ENCODE data around the gene ATP6V1C2.

ATP6V1C2 gene

DNA sequence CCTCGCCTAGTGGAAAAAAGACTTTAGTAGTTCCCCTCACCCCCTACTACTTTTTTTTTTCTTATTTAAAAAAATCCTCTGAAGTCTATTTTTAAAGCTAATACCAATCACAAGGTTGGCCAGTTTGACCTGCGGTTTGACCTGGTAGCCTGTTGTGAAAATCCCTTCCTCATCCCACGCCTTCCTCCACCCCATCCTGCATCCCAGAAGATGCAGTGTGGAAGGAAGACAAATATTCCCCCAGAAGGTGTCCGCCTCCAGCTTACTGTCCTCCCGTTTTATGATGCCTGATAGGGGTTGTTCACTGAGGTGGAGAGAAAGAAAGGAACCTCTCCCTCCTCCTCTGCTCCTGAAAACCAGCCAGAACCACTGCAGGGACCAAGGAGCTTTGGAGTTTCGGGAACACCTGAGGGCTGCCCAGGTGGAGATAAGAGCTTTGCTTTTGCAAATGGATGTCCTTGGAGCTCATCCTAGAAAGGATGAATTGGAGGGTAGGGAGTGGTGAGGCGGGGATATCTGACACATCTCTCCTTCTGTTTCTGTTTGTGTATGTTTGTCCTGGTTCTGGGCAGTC, 909 bp downstream of the ATP6V1C2 start:
- no peak for DNase-seq (ENCODE audit: low read depth)
- TF ChIP-seq, protein P1, sequence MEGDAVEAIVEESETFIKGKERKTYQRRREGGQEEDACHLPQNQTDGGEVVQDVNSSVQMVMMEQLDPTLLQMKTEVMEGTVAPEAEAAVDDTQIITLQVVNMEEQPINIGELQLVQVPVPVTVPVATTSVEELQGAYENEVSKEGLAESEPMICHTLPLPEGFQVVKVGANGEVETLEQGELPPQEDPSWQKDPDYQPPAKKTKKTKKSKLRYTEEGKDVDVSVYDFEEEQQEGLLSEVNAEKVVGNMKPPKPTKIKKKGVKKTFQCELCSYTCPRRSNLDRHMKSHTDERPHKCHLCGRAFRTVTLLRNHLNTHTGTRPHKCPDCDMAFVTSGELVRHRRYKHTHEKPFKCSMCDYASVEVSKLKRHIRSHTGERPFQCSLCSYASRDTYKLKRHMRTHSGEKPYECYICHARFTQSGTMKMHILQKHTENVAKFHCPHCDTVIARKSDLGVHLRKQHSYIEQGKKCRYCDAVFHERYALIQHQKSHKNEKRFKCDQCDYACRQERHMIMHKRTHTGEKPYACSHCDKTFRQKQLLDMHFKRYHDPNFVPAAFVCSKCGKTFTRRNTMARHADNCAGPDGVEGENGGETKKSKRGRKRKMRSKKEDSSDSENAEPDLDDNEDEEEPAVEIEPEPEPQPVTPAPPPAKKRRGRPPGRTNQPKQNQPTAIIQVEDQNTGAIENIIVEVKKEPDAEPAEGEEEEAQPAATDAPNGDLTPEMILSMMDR (conservative IDR thresholded peaks at IDR 0.05; ENCODE audit: low read depth, low read length) = no peak
- no peak overlapping the region for H3K4me3 ChIP-seq (ENCODE audit: low read depth, low read length)

DNA sequence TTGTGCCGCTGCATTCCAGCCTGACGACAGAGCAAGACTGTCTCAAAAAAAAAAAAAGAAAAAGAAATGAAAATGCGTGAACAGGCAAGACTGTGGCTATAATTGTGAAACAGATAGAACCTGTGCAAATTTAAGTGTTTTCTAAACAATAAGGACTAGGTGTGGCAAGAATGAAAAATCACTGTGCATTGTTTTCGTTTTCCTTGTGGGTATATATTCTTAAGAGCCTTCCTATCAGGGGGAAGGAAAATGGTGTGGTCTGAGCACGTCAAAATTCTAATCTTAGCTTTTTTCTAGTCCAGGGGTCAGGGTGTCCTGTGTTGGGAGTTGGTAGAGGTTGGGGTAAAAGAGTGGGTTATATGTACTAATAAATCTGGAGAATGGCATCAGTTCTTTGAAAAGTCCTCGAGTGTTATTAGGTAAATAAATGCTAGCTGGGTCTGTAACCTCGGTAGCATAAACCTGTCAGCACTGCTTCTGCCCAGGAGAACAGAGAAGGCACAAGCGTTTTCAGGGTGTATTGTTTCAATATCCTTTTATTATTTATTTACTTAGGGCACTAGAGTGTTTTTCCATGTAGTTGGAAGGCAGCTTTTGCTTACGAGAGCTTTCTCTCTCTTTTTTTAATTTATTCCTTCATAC, 11.6 kb downstream of the ATP6V1C2 start:
- no peak overlapping the region for H3K4me3 ChIP-seq (ENCODE audit: low read depth, low read length)
- TF ChIP-seq, protein P1 (conservative IDR thresholded peaks at IDR 0.05; ENCODE audit: low read depth, low read length) = no peak
- no peak for DNase-seq (ENCODE audit: low read depth)

DNA sequence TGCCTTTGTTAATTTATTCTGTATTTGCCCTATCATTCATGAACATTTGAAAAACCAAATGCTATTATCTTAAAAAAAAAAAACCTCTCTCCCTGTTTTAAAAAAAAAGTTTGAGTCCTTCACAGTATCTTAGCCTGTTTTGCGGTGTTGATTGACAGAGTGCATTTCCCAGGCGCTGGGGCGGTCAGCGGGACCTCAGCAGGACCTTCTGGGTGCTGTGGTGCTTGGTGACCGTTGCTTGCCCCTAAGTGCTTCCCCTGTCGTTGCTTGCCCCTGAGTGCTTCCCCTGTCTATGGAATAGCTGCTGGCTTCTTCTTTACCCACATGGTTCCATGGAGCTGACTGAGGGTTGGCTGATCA, 12.1 kb downstream of the ATP6V1C2 start:
- TF ChIP-seq, protein P1 (conservative IDR thresholded peaks at IDR 0.05; ENCODE audit: low read depth, low read length) = no peak
- H3K4me3 ChIP-seq (ENCODE audit: low read depth, low read length) = no peak overlapping the region
- no peak for DNase-seq (ENCODE audit: low read depth)

DNA sequence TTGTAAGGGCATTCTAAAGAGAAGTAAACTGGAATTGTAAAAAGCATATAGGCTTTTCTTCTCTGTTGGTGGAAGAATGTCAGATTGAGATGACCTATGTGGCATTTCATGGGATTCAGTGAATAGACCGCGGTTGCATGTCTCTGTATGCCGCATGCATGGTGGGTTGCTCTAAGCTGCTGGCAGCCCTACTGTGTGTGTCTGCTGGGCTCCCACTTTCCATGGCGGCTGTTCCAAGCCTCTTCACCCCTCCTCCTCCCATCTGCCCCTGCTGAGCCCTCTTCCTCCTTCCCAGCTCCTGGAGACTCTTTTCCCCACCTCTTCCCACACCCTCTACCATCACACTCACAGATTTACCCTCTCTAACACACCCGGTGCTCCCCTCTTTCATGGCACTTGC, 12.6 kb downstream of the ATP6V1C2 start:
- TF ChIP-seq, protein P1 (conservative IDR thresholded peaks at IDR 0.05; ENCODE audit: low read depth, low read length) = no peak

DNA sequence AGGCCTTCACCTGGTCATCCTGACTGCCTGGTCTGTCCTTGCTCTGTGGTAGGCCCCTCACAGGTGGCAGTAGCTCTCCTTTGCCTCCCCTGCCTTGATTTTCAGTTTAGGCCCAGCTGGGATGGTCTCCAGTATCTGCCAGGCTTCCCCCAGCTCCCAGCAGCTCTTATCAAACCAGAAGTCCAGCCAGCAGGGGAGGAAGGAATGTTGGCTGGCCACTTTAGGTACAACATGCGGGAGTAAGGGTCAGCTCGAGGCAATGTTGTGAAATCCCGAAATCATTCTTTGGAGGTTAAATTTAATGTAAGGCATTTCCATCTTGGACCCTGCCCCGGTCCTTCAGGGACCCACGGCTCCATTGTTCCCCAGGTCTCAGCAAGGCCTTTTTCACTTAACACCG, 16.8 kb downstream of the ATP6V1C2 start:
- no peak for DNase-seq (ENCODE audit: low read depth)
- TF ChIP-seq, protein P1 (conservative IDR thresholded peaks at IDR 0.05; ENCODE audit: low read depth, low read length) = no peak
- no peak overlapping the region for H3K4me3 ChIP-seq (ENCODE audit: low read depth, low read length)

More for the DNA sequence above, 12.6 kb downstream of the ATP6V1C2 start:
- DNase-seq (ENCODE audit: low read depth) = no peak
- H3K4me3 ChIP-seq (ENCODE audit: low read depth, low read length) = no peak overlapping the region

DNA sequence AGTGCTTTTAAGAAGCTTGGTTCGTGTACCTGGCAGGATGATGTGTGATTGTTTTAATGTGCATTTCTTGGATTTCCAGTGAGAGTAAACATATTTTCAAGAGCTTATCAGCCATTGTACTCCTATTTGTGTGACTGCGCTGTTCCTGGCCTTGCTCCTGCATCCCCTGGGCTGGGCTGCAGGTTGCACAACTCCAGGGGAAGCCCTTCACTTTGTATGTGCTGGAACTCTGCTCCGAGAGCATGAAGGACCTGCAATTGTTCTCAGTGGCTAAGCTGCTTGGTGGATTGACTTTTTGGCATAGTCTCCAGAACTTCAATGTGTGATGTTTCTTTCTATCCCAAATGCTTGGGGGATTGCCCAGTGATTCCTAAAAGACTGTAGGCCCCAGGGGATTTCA, 18.8 kb downstream of the ATP6V1C2 start:
- TF ChIP-seq, protein P1 (conservative IDR thresholded peaks at IDR 0.05; ENCODE audit: low read depth, low read length) = no peak
- H3K4me3 ChIP-seq (ENCODE audit: low read depth, low read length) = no peak overlapping the region
- DNase-seq (ENCODE audit: low read depth) = no peak

DNA sequence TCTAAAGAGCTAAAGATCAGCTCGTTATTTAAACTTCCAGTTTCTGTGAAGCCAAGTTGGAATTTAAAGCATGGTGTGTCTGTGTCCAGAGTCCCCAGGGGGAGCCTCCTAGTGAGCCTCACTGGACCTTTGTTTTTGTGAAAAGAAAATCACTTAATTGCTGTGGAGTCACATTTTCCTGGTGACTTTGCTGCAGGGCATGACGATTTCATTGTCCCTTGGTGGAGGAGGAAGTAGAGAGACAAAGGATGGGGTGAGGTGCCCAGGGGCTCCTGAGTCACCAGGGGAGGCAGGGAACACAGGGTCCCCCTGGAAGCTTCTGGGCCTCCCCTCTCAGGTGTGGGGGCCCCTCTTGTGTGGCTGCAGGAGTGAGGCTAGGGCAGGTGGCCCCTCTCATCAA, 19.7 kb downstream of the ATP6V1C2 start:
- TF ChIP-seq, protein P1 (conservative IDR thresholded peaks at IDR 0.05; ENCODE audit: low read depth, low read length) = no peak
- DNase-seq (ENCODE audit: low read depth) = no peak
- no peak overlapping the region for H3K4me3 ChIP-seq (ENCODE audit: low read depth, low read length)

Measured in choroid plexus epithelial cell (primary cell).